GM19468 (cell line): Measurements from ENCODE around the gene EVX2.

ENCODE experiments used
- ATAC-seq: cut with Tn5 transposase; IDR thresholded peaks from one replicate; pipeline ENCODE4 v1.9.1; 2021; ENCODE audit warnings: mild to moderate bottlenecking, moderate library complexity, moderate number of reproducible peaks; ENCODE audit not compliant: unreplicated experiment; ENCODE audit errors: extremely low read depth

Gene EVX2

DNA sequence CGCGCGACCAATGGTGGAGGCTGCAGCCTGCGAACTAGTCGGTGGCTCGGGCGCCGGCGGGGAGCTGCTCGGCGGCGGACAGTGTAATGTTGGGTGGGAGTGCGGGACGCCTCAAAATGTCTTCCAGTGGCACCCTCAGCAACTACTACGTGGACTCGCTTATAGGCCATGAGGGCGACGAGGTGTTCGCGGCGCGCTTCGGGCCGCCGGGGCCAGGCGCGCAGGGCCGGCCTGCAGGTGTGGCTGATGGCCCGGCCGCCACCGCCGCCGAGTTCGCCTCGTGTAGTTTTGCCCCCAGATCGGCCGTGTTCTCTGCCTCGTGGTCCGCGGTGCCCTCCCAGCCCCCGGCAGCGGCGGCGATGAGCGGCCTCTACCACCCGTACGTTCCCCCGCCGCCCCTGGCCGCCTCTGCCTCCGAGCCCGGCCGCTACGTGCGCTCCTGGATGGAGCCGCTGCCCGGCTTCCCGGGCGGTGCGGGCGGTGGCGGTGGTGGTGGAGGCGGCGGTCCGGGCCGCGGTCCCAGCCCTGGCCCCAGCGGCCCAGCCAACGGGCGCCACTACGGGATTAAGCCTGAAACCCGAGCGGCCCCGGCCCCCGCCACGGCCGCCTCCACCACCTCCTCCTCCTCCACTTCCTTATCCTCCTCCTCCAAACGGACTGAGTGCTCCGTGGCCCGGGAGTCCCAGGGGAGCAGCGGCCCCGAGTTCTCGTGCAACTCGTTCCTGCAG lies 39.1 kb upstream of the EVX2 start, which contains the start of gene HOXD9:
Gene HOXD9 (plus strand): TSS at position 37 of the 728 bp plus-strand sequence. CDS start 50 bp downstream, at position 87.
- ATAC-seq = no peak

DNA sequence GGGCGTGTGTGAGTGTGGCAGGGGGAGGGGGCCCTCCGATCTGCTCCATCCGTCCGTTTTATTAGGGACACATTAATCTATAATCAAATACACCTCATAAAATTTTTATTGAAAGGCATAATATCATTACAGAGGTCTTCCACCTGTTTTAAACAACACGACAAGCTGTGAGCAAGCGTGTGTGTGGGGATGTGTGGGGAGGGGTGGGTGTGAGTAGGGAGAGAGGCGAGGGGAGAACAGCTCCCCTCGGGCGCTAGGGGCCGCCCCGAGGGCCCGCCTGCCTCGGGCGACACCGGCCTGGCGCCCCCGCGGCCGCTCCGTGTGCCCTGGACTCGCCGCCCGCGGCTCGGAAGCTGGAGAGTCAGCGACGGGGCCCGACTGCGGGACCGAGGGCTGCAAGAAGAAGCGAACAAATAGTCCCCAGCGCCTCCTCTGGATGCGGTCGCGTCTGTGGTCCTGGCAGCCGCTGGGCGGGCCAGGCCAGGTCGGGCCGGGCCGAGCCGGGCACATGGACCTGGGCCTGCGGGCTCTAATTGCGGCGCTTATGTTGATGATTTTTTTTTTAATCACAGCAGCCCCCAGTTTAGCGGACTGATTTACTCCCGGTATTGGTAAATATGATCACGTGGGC lies 38.4 kb upstream of the EVX2 start:
- ATAC-seq = no peak

DNA sequence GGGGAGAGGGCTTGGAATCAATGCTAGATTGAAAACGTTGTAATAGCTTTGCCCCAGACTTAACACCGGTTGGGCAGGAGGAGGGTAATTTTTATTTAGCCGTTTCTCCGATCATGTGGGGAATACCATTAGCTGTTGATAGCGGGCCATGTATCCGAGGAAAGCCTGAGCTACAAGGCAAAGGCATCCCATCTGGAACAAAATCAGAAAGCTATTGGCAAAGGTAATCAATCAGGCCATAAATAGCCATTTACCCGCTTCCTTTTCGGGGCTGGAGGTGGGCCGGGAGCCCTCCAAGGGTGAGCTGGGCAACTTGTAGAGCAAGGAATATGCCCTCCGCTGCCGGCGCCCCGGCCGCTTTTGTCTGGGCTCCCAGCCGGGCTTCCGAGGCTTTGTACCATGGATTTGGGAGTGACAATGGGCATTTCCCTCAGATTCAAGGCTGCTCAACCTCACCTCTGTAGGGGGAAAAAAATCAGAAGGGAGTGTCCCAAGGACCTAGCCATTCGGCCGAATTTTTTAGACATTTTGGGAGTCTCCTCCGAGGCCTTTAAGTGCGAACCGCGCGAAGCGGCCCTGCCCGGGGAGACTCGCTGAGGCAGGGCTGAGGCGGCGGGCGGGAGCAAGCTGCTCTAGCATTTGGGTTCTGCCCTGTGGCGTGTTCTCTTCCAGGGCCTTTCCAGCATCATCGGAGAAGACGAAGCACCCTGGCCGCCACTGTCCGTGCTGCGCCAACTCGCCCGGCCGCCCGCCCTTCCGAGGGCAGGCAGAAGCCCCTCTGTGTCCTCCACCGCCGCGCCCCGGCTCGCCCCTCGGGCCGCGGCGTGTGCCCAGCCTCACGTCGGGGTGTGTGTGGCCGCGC lies 37.7 kb upstream of the EVX2 start:
- no peak for ATAC-seq

DNA sequence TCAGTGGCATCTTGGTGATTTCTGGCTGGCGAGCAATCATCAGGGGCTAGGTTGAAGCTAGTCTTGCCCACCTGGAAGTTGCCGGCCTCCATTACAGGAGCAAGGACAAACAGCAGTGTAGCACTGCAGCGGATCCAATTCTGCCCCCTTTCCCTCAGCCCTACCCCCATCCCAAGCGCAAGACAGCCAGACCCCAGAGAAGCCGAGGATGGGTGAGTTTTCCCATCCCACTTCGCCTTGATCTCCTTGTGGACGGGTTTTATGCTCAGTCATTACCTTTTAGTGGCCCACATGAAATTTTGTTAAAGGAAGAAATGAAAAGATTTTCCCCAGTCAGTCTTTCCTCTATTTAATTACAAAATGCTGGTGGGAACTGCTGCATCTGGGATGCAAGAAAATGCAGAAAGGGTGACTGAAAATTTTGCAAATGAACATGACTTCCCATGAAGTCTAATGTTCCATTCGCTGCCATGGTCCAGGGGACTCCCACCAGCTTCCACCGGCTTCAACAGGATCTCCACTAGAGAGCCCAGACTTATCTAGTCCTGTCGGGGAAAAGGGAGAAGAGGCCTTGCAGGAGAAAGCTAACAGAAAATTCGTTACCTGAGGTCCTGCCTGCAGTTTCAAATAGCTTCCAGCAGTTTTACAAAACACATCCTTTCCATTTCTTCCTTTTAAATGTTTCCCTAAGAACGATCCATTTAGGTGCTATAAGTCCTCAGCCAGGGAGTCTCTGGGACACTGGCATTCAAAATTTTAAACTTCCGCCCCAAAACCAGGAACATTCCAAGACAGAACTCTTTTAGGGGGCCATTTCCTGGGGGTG lies 36.8 kb upstream of the EVX2 start:
- ATAC-seq = no peak

DNA sequence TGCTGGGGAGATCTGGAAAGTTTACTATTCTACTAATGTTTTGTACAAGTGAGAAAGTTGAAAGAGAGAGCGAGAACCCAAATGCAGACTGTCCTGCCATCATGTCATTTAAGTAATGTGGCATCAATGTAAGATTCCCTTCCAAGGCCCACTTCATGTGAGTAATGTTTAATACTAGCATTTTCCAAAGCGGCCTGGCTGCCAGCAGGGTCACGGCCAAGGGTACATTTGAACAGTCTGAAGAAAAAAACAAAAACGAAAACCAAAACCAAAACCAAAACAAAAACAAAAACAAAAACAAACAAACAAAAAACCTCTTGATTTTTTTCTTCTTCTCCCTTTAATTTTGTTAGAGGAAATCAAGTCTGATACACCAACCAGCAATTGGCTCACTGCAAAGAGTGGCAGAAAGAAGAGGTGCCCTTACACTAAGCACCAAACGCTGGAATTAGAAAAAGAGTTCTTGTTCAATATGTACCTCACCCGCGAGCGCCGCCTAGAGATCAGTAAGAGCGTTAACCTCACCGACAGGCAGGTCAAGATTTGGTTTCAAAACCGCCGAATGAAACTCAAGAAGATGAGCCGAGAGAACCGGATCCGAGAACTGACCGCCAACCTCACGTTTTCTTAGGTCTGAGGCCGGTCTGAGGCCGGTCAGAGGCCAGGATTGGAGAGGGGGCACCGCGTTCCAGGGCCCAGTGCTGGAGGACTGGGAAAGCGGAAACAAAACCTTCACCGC lies 35.0 kb upstream of the EVX2 start:
- no peak for ATAC-seq

DNA sequence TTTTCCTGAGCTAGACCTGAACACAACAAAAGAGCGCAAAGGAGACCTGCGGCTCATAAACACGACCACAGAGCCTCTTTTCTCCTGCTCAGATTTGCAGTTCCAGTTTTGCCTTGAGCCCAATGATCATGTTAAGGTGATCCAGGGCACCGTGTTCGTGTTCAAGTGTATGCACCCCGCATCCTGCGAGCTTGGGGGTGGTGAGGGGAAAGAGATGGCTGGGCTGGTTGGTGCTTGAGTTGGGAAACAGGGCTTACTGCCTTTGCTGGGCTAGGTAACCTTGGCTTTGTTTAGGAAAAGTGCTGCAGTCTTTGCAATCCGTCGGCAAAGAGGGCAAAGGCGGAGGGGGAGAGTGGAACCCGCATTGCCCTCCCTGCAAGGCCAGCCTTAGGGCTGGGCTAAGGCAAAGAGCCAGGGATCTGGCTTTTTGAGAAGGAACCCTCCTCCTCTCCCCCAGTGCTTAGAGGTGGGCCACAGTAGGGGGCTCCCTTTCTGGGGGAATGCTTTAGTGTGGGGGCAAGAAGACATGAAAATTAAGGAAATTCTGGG lies 34.1 kb upstream of the EVX2 start:
- ATAC-seq = no peak

DNA sequence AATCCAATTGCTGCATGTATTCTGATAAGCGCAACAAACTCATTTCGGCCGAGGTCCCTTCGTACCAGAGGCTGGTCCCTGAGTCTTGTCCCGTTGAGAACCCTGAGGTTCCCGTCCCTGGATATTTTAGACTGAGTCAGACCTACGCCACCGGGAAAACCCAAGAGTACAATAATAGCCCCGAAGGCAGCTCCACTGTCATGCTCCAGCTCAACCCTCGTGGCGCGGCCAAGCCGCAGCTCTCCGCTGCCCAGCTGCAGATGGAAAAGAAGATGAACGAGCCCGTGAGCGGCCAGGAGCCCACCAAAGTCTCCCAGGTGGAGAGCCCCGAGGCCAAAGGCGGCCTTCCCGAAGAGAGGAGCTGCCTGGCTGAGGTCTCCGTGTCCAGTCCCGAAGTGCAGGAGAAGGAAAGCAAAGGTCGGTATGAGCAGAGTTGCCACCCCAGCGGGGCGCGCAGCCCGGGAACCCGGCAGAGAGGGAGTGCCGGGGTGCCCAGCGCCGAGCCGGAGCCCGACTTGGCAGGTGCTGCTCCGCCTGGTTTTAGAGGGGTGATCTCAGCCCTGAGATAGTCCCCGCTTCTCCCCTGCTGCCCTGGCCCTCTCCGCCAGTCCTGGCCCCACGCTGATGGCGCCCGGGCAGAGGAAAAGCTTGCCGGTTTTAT lies 33.5 kb upstream of the EVX2 start:
- no peak for ATAC-seq

DNA sequence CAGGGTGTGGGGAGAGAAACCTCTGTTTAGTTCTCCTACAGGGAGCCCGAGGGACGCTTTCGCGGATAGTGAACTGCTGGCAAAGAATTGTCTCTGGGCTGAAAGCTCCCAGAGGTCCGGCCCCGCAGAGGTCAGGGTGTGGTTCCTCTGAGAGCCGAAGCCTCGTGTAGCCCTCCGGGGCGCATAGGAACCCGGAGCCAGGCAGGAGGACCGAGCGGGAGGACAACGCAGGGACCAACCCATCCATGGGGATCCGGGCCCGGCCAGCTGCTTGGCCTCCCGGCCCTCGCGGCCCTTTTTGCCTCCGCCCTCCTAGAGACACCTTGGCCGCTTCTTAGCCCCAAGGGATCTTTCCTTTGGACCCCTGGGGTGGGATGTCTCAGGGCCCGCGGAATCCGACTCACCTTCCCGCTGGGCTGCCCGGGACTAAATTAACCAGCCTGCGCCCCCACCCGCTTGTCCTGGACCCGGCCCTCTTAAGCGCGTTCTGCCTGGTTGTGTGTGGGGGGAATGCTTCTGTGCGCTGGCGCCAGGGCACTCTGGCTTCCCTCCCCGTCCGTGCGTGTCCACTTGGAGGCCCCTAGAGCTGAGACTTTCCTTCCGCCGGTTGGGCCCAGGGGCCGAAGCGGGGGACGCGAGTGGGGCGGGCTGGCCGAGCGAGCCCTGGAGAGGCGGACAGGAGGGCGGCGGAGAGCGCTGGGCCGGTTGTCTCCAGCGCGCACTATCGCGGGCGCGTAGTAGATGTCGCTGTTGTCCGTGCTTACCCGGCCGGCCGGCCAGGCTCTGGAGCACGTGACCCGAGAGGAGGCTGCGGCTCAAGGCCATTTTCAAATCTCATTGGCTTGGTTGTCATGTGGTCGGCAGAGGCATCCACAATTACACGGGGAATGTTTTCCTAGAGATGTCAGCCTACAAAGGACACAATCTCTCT lies 32.4 kb upstream of the EVX2 start, which contains the start of gene HOXD10:
Gene HOXD10 (plus strand): TSS at position 896 of the 931 bp plus-strand sequence. CDS start 56 bp downstream, outside the sequence.
- ATAC-seq = no peak

DNA sequence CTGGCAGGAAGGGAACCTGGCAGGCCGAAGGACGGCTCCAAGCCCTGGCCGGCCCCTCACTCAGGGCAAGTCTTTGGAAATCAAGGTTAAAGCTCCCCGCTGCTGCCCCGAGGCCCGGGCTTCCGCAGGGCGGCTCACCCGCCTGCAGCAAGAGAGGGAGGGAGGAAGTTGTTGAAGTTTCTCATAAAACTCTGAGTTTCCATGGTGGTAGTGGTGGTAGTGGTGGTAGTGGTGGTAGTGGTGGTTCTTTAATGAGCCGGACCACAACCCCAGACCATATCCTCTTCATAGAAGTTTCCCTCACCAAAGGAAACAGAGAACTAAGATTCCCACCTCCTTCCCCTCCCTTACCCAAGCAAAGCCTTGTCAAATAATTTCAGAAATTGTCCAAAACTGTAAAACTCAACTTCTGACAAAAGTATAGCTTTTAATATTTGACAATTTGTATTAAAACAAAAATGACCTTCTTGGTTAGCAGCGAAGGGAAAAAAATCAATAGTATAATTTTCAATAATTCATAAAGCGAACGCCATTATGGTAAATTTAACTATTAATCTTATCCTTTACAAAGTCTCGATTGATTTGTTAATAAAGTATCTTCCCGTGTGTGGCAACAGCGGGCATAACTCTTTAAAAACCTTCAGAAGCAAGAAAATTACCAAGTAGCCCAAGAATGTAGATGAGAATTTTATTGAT lies 31.3 kb upstream of the EVX2 start:
- no peak for ATAC-seq

DNA sequence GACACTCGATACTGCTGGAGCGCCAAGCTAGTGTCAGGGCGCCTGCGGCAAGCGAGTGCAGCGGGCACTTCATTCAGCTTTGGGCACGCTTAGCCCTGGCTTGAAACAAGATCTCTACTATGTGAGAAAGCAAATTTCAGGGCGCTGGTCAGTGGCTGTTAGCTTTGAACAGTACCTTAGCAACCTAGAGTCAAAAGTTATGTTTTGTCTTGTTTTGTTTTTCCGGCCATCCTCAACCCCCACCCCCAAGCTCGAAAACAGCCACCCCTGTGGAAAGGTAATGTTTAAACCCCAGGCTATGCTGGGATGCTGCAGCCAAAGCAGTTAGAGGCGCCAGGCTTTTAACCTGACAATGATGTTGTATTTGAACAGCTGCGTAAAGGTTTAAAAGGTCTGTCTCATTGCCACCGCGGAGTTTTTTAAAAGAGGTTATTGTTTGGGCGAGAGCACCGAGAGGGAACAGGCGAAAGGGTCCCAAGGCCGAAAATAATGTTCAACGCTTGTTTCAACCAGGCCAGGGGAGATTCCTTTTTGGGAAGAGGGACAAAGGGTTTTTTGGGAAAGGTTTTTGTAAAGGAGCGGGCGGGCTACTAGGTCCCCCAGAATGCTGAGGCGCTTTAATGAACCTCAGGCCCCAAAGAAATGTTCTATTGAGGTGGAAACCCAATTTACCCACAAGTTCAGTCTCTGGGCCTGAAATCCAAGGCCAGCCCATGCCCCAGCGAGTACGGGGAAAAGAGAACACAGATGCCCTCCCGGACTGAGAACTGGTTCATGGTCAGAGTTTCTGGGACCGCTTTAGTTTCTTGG lies 30.6 kb upstream of the EVX2 start:
- ATAC-seq = no peak

DNA sequence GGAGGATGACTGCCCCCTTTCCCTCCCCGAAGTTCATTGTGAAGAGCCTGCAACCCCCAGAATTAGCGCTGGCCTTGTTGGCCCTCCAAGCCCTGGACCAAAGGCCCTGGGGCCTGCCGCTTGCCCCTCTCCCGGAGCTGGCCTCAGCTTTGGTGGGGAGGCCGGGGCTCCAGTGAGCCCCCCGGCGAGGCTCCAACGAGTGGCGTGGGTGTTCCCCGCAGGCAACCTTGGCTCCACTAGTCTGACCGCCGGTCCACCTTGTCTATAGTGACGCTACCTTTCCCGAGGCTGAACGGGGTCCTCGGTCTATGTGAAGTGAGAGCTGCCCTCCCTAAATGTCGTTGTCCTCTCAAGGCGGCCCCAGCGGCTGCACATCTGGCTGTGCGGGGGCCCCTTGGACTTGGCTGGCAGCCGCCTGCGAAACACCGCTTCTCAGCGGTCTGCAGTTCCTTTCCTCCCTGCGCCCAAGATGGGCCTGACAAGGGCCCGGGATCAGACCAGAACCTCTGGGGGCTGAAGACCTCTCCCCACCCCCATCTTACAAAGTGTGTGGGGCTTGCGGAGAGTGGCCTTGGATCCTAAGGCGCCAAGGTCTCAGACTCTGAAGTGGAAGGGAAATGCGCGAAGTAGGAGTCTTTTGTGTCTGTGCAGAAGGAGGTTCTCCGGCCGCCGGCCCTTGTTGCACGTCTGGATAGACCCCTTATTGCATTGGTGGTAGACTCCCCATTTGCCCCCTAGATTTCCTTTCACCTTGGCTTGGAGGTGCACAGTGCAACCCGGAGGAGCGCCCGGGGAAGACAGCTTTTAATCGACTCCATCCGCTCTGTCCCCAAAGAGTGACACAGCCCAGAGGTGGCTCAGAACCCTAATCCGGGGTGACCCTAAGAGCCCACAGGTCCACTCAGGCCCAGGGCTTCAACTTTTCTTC lies 28.9 kb upstream of the EVX2 start:
- no peak for ATAC-seq

DNA sequence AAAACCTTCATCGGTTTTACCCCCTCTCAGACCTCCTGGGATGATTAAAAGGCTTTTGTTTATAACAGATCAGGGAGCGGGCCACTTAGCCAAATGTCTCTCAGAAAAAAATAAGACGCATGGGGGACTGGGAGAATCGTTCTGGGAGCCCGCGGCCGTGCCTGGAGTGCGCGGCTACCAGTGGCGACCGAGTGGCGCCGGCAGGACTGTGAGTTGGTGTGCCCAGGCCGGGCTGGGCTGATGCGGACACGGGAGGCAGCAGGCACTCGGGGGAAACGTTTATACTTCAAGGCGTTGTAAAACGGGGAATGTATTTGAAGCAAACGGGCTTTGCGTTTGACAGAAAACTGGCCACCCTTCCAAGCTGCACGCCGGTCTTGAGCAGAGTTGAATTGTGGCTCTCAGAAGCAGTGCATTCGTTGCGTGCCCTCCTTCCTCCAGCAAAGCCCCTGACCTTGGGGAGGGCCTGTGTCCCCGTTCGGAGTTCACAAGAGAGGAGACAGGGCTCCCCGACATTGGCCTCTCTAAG lies 28.1 kb upstream of the EVX2 start:
- ATAC-seq = no peak

DNA sequence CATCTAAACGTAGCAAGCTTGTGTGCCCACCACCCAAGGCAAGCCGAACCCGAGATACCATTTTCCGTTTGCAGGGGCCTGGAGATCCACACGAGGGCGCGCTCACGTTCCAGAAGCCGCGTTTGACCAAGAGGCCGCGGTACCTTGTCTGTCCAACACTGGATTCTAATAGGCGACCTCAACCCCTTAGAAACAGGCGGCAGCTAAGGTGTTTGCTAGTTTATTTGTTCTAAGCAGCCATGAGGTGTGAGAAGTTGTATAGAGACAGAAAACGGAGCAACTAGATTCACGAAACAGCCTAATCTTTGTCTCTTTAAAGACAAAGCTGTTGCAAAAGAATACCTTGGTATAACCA lies 27.5 kb upstream of the EVX2 start:
- ATAC-seq = no peak

DNA sequence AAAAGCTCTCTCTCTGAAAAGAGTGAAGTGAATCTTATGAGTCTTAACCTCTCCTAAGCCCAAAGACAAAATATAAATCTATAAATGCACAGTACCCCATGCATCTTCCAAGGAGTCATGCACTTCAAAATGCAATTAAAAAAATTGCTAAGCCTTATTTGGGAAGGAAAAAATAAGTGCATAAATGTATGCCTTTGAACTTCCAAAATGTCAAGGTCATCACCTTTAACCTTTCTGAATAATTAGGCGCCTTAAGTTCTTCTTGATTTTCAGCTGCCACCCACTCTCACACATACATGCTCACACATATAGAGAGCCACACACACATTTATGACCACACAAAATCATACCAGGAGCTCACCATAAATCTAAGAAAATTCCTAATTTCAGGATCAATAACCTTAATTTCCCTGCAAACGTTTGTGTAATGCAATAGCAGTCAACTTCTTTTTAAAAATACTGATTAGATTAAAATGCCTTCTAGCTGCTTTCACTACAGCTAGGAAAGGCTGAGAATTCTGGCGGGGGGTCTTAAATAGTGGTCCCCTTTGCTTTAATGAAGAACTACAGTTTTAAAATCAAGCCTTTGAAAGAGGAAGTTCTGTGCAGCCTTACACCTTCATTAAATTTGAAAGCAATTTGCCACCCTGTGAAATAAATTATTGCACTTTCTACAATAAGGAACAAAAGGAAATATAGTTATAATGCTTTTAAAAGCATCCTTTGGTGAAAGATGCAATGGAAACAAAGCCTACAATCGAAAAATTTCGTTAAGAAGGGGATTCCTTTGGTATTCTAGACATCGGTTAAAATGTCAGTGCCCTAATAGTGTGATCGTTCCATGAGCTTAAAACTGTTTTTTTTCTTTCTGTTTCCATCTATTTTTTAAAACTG lies 26.9 kb upstream of the EVX2 start:
- ATAC-seq = no peak
